ENCODE measurements around the gene SIX3.

The SIX3 gene

DNA sequence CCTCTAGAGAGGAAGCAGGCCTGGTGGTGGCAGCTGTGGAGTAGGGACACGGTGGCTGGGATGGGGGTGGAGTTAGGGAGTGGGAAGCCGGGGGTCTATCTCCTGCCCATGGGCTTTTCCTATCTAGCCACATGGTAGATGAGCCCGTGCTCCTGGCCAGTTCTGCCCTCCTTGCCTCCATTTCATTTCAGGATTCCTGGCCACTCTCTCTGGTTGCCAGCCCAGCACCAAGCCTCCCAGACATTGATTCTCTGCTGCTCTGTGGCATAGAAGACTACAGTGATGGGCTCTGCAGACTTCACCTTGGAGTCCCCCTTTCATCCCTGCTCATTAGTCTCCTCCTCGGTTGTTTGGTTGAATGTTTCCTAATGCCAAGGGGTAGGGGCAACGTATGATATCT lies 19.4 kb downstream of the SIX3 start:
- DNase-seq: no peak

DNA sequence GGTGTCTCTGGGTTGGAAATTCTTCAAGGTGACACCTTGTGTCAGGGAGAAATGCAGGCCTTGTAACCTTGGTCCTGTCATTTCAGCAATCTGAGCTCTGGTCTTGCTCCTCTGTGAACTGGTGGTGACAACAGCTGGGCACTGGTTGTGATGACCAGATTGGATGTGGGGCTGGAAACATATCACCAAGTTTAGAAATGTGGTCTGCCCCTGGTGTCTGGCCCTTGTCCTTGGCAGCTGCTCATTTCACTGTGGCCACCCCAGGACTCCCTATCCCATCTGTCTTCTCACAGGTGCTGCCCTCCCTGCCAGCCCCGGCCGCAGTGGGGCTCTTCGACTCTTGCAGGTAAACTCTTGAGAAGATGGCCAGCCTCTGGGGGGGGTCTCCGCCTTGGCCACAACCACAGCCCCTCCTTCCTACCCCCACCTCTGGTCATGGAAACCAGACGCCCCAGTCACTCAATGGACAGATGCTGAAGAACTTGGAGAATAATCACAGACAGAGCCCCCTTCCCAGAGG lies 20.7 kb downstream of the SIX3 start:
- DNase-seq: no peak

DNA sequence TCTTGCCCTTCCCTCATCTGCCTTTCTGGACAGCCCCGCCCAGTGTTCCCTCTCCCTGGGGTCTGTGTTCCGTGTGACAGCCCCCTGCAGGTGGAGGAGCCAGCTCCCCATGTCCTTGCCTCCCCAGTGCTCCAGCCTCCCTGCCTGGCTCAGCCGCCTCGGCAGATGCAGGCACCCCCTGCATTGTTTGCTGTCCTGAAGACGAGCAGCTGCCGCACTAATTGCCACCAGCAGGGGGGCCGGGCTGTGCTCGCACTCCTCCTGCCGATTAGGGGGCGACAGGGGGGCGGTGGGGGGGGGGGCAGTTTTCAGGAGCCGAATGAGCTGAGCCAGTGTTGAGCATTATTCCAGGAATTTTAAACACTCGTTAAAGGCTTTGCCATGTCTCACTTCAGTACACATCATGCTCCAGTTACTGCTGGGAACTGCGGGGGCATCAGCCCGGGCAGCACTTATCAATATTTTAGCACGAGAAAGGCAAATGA lies 23.3 kb downstream of the SIX3 start:
- DNase-seq: peak; percentile 57

DNA sequence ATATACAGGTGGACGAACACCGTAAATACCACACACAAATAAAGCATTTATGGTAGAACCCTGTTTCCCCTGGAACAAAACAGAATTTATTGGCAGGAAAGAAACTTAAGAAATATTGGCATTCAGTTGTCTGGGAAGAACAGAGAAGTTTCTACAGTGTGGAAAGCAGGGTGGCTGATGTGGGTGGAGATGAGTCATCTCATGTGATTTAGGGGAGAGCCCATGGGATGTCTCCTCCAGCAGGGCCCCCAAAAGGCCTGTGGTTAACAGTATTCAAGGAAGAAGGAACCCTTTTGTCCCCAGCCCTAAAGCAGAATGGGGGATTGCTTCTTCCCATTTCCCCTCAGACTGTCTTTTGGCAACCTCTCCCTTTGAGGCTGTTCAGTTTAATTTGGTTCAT lies 24.2 kb downstream of the SIX3 start:
- DNase-seq: no peak

DNA sequence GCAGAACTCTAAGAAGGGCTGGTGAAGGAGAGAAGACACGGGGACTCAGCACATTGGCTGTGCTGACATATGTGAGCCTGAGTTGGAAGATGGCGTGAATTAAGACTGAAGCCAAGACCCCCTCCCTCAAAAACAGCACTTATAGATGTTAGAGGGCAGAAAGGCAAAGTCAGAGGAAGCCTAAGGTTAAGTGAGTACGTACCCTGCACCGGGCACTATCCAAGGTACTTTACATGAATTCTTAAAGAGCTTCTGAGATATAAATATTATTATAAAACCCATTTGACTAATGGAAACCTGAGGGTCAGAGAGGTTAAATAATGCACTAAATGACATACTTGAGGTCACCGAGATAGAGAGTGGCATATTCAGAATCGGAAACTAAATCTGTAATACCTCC lies 25.6 kb downstream of the SIX3 start:
- DNase-seq: no peak

DNA sequence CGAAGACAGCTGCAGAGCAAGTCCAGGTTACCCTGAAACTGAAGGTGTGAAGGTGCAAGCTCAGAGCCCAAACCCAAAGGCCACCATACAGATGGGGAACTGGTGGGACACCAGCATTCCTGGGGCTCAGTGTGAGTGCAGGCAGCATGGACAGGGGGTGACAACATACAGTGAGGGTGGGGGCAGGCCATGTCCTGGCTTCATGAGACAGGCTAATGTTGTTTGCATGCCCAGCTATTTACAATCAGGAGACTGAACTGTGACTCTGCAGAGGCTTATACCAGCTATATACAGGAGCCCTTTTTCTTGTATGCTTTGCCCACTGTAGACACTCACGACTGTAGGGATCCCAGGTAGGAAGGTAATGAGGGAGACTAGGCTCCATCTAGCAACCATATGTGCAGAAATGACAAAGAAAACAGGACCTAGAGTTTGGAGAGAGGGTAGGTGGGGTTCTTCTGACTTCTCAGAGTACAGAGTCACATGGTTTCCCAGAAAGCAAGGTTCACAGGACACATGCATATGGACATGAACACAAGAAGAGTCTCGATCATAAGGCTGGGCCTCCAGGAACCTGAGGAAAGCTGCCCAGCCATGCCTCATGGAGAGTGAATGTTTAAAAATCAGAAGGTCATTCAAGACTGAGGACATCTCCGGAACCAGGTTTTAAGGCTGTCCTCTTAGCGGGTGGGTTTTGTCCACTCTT lies 26.4 kb downstream of the SIX3 start:
- DNase-seq: no peak

DNA sequence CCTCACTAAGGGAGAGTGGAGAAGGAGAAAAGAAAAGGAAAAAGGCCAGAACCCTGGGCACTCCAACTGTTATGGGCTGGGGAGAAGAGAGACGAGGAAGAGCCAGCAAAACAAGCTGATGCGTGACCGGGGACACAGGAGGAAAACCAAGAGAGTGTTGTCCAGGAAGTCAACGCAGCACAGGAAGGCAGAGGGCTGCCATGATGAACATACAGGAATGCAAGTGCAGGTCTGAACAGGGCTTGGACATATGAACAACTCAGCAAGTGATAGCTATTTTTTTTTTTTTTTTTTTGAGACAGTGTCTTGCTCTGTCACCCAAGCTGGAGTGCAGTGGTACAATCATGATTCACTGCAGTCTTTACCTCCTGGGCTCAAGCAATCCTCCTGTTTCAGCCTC lies 28.4 kb downstream of the SIX3 start:
- no peak for DNase-seq

DNA sequence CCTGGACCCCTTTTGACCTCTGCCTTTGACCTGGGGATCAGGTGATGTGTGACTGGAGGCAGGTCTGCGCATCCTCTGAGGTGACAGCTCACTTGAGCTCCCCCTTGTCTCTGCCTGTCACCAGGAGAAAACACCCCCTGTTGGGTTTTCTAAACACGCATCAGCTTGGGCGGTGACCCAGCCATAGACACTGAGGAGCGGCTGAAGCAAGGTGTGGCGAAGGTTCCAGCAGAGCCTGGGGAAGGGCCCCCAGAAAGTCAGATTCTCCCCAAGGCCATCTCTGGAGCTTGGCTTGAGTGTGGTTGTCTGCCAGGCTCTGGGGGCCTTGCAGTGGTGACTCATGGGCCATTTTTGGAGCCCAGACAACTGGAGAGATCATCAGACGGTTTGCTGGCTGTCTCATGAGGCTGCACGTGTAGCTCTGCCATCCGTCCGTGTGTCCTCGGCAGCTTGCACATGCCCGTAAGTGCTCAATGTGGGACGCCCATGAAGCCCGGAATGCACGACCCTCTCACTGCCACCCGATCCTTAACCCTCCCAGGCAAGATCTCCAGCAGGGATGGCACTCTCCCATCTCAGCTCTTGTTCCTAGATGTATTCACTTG lies 29.4 kb downstream of the SIX3 start:
- no peak for DNase-seq

DNA sequence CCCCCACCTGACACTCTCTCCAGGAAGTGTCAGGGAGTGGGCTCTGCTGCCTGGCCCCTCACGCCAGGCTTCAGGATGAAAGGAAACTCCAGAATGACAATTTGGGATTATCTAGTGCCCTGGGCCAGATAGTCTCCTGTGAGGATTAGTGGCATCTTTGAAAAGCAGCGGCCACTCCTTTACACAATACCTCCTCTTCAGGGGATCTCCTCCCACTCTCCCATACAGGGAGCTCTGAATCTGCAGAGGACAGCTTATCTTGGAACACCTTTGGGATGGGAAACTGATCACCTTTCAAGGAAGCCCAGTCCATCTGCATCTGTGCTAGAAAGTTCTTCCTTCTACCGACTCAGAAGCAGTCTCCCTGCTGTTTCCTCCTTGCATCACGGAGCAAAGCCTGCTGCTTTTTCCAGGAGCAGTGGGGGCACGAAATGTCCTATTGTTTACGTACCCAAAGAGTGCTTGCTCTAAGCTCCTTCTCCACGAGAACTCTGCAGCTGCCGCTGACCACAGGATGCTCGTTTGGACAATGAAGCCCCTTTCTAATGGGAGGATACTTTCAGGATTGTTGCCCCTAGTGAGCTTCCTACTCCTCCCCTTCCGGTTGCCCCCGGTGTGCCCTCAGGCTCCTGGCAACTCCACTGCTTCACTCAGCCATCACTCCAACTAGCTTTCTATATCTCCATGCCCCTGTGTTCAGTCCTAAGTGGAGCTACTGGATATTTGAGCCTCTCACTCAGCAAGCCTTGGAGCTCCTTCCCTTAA lies 31.5 kb downstream of the SIX3 start:
- DNase-seq: no peak

DNA sequence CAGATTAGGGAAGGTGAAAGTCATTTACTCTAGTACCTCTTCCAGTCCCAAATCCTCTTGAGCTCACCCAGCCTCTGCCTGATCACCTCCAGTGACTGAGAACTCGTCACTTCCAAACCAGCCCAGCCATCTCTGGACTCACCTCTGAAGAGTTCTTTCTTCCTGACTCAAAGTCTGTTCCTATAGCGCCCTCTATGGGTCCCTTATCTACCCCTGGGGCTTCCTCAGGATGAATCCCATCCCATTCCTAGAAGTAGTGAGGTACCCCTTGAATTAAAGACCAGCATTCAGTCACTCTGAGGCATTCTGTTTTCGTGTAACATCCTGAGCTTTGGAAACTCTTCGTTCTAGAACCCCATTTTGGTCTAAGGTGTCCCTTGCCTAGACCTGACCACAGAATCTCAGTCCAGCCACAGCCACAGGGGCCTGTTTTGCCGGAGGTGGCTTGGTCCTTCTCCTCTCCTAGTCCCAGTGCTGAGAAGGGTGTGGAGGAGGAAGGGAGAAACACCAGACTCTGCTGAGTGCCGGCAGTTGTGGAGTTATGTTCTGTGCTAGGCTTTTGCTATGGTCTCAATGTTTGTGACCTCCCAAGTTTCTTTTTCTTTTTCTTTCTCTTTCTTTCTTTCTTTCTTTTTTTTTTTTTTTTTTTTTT lies 32.7 kb downstream of the SIX3 start:
- DNase-seq: peak; percentile 40

DNA sequence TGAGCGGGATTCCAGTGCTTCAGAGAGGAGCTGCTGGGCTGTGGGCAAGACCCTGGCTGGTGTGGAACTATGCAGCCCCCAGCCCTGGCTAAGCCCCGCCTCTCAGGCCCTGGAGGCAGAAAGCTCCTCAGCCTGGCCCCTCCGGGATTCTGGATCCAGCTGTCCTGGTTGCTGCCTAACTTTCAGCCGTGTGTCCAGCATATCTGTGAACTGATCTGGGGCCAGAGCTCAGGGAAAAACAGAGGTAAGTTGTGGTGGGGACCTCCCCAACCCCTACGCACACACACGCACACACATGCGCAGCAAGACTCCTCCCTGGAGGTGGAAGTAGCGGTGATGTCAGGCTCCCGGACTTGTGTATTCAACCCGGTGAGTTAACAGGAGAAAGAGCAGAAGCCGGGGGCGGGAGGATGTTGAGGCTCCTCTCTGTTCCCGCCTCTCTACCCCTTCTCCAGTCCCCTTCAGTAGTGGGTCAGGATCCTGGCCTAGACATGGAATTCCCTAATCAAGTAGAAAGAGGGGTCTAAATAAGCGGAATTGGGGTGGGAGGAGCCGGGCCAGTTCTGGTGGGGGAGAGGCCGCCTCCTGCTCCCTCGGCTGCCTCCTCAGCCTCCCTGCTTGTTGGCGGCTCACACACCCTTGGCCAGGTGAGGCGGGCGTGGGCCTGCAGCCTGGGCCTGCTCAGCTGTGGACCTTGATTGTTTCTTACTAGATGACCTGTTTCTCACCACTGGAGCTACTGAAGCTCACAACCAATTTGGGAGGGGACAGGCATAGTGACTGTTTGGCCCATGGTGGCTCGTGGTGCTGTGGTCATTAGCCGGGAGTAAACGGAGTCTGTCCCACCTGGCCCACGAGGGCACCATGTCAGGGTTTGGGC lies 34.3 kb downstream of the SIX3 start:
- DNase-seq: no peak

DNA sequence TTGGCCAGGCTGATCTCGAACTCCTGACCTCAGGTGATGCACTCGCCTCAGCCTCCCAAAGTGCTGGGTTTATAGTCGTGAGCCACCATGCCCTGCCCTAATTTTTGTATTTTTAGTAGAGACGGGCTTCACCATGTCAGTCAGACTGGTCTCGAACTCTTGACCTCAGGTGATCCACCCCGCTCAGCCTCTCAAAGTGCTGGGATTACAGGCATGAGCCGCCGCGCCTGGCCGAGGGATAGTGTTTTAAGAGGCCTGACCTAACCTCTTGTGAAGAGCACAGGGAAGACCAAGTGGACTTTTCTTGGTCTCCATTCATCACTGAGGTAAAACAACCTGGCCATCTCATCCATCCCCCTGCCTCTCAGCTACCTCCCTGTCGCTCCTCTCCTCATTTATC lies 38.1 kb downstream of the SIX3 start:
- no peak for DNase-seq

DNA sequence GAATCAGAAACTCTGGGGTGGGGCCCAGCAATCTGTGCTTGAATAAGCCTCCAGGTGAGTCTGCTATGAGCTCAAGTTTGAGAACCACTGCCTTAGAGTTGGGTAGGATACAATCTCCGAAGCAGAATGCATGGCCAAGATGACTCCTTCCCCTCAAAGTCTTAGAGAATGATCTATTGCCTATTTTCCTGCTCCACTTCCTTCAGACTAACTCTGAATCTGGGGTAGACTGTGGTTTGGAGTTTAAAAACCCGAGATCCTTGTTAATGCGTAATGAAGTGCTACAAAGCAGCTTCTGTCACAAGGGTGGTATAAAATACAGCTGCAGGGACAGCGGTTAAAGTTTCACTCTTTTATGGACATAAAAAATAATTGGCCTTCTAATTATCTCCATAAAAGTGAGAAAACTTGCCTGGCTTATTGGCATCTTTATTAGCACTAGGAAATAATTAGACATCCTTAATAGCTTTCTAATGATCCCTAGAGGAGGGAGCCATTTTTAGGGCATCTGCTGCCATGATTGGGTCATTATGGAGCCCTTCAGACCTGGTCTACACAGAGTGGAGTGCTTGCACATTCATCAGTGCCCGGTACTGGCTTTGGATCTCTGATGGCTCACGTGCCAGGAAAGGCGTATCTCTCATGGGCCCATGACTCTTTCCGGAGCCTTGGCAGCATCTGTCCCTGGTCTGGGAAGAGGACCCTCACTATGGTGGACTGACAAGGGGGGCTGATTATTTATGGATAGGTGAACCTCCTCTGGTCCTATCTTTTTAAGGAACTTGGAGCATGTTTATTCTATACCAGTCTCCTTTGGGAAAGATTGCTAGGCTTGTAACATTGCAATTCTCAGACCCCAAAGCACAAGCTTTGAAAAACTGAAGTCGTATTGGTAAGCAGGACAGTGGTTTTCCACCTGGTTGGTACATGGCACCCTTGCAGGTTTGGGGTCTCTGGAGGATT lies 39.5 kb downstream of the SIX3 start:
- peak; percentile 66 for DNase-seq

DNA sequence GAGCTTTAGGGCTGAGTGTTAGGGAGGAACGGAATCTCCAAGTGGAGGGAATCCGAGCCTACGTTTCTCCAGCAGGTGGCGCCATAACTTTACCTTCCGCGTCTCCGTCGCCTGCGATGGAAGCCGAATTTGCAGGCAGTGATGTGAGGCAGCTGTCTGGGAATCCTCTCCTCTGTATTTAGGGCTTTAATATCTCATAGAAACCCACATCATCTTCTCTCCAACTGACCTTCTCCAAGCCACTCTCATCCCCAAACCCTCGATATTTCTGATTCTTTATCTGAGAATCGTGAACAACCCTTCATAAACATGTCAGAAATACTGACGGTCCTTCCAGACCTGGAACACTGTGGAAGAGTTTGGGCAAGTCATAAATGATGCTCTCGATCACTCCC lies 40.2 kb downstream of the SIX3 start:
- peak; percentile 69 for DNase-seq

DNA sequence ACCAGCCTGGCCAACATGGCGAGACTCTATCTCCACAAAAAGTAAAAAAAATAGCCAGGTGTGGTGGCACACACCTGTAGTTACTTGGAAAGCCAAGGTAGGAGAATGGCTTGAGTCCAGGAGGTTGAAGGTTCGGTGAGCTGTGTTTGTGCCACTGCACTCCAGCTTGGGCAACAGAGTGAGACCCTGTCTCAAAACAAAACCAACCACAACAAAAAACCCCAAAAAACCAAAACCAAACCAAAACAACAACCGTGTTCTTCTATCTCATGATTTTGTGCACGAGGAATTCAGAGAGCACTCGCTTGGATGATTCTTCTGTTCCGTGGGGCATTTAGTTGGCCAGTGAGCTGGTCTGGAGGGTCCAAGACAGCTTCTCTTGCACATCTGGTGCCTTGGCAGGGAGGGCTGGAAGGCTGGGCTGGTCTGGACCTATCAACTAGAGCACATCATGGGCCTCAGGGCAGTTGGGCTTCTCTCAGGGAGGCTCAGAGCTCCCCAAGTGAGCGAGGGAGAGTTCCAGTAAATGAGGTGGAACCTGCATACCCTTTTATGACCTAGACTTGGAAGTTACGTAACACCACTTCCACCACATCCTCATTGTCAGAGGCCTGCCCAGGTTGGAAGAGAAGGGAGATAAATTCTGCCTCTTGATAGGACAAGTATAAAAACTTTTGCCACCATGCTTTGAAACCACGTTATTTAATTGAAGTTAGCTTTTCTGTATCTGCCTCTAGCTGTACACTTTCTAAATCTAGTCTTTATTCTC lies 42.5 kb downstream of the SIX3 start:
- no peak for DNase-seq

DNA sequence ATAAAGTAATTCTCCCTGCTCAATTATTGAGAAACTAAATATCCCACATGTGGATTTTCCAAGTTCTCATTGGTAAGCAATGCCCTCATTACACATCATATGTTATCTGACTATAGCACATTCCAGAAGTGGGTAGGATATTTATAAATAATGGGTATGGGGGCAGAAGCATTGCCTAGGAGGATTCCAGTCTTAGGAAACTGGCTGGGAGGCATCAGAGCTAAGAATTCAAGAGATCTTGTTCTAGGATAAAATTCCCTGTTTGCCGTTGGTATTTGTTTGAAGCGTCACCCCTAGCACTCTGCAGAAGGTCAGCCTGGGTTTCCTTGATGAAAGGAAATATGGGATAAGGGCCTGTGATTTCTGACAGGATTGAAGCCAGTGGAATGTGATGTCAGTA lies 47.7 kb downstream of the SIX3 start:
- DNase-seq: no peak

DNA sequence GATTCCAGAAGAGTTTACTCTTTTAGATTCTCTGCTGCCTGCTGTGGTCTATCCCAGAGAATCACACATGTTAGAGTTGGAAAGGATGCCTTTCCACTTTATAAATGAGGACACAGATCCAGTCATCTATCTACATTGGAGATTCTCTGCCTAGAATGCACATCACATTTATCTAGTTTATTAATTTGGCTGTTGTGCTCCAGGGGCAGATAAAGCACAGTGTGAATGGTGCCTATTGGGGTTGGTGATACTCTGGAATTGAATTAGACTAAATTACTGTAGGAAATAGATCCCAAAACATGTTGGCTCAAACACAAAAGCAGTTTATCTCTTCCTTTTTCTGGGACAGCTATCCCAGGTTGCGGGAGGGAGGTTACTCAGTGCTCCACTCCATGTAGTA lies 52.9 kb downstream of the SIX3 start:
- DNase-seq: no peak

Measured in NCI-H1105 (cell line).